ENCODE measurements around the gene PRPSAP1.
"Not testable (repeated sequence)": the region's sequence is repeated elsewhere in the genome, so short reads cannot be mapped to it uniquely, and the experiment has no call there.

PRPSAP1 gene

DNA sequence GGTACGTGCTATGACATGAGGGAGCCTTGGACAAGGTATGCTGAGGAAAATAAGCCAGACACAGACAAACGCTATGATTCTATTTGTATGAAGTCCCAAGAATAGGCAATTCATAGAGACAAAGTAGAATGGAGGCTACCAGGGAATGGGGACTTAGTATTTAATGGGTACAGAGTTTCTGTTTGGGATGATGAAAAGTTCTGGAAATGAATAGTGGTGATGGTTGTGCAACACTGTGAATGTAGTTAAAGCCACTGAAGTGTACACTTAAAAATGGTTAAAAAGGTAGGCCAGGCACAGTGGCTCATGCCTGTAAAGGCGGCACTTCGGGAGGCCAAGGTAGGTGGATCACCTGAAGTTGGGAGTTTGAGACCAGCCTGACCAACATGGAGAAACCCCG, 3.3 kb downstream of the PRPSAP1 start:
- Mint-ChIP-seq H3K4me1 (peaks cover 9% of the 10 kb centered on the region), H3K9me3 (no peaks in the 10 kb centered on the region), H3K27ac (peak overlapping the region in 1 of 3 experiments; percentile 52), H3K4me3 (peak overlapping the region; percentile 54 to 74 (median 68)), H3K36me3 (ENCODE audit: low read depth) (peaks cover 29% of the 10 kb centered on the region), H3K27me3 (ENCODE audit: low read depth) (no peaks in the 10 kb centered on the region)
- no peak for TF ChIP-seq CTCF (IDR thresholded peaks at IDR 0.05; ENCODE audit: unreplicated experiment in 3 of 3)

- H3K27me3 Mint-ChIP-seq (ENCODE audit: low read depth); H3K27ac Mint-ChIP-seq; H3K4me3 Mint-ChIP-seq; H3K4me1 Mint-ChIP-seq; H3K9me3 Mint-ChIP-seq: not testable (repeated sequence)
- peaks cover 42% of the 10 kb centered on the region for H3K36me3 Mint-ChIP-seq (ENCODE audit: low read depth)
Observed at GRCh38 chr17:76346936-76347335, 6.8 kb downstream of the PRPSAP1 start.

- TF ChIP-seq CTCF (IDR thresholded peaks at IDR 0.05; ENCODE audit: unreplicated experiment in 3 of 3) = no peak
- Mint-ChIP-seq H3K4me3 (no peak overlapping the region), H3K4me1 (no peaks in the 10 kb centered on the region), H3K27ac (no peak overlapping the region), H3K27me3 (ENCODE audit: low read depth) (no peaks in the 10 kb centered on the region), H3K36me3 (ENCODE audit: low read depth) (peaks cover 51% of the 10 kb centered on the region), H3K9me3 (no peaks in the 10 kb centered on the region)
Observed at GRCh38 chr17:76345377-76345974, 8.2 kb downstream of the PRPSAP1 start.

GRCh38 chr17:76343106-76343505, 10.6 kb downstream of the PRPSAP1 start:
- Mint-ChIP-seq H3K27me3 (ENCODE audit: low read depth) (no peaks in the 10 kb centered on the region), H3K4me3 (no peak overlapping the region), H3K36me3 (ENCODE audit: low read depth) (peaks cover 61% of the 10 kb centered on the region), H3K9me3 (no peaks in the 10 kb centered on the region), H3K27ac (no peak overlapping the region), H3K4me1 (no peaks in the 10 kb centered on the region)
- no peak for TF ChIP-seq CTCF (IDR thresholded peaks at IDR 0.05; ENCODE audit: unreplicated experiment in 3 of 3)

GRCh38 chr17:76341301-76341700, 12.4 kb downstream of the PRPSAP1 start:
- no peaks in the 10 kb centered on the region for H3K27me3 Mint-ChIP-seq (ENCODE audit: low read depth)
- no peaks in the 10 kb centered on the region for H3K9me3 Mint-ChIP-seq
- no peak for TF ChIP-seq CTCF (IDR thresholded peaks at IDR 0.05; ENCODE audit: unreplicated experiment in 3 of 3)
- H3K27ac Mint-ChIP-seq = no peak overlapping the region
- peaks cover 54% of the 10 kb centered on the region for H3K36me3 Mint-ChIP-seq (ENCODE audit: low read depth)
- H3K4me1 Mint-ChIP-seq = peaks cover 5% of the 10 kb centered on the region
- H3K4me3 Mint-ChIP-seq = no peak overlapping the region

DNA sequence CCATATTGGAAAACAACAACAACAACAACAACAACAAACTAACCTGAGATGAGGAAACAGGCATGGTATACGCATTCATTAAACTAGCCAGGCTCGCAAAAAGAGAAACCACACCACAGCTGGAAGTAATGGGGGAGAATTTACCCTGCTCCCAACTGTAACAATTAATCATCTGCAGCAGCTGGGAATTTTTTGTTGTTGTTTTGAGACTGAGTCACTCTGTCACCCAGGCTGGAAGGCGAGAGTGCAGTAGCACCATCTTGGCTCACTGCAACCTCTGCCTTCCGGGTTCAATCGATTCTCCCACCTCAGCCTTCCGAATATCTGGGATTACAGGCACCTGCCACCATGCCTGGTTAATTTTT, 16.3 kb downstream of the PRPSAP1 start:
- no peak for TF ChIP-seq CTCF (IDR thresholded peaks at IDR 0.05; ENCODE audit: unreplicated experiment in 3 of 3)
- H3K36me3 Mint-ChIP-seq (ENCODE audit: low read depth) = peaks cover 50% of the 10 kb centered on the region
- peak overlapping the region in 1 of 3 experiments; percentile 21 for H3K27ac Mint-ChIP-seq
- no peaks in the 10 kb centered on the region for H3K9me3 Mint-ChIP-seq
- peaks cover 5% of the 10 kb centered on the region for H3K27me3 Mint-ChIP-seq (ENCODE audit: low read depth)
- no peak overlapping the region for H3K4me3 Mint-ChIP-seq
- peaks cover 8% of the 10 kb centered on the region for H3K4me1 Mint-ChIP-seq
